ENCODE measurements around the gene LRGUK. TPM values are rescaled to one million over a fixed set of nuclear protein-coding genes. Genes with fewer than 3 reads are reported as not detected.

The LRGUK gene
- total and polyA plus RNA-seq, 2 donors (not counting 1 experiment from before 2014, with no cell fraction given), result 0.27 to 0.49 TPM

- Mint-ChIP-seq H3K9me3 (ENCODE audit: insufficient read depth) (no peaks in the 10 kb centered on the region), H3K27ac (no peak overlapping the region), H3K27me3 (peaks cover 10% of the 10 kb centered on the region), H3K4me1 (no peaks in the 10 kb centered on the region), H3K4me3 (no peak overlapping the region)
- Histone ChIP-seq H3K4me3 (ENCODE audit: control extremely low read depth in 1 of 5, extremely low read depth in 1 of 5, insufficient read depth in 1 of 5, low read depth in 2 of 5, low read length in 4 of 5) (no peak overlapping the region), H3K27me3 (replicated peaks in 1 of 4; ENCODE audit: control extremely low read depth in 1 of 4, control insufficient read depth in 3 of 4, insufficient read depth in 4 of 4, low read length in 3 of 4) (no peaks in the 10 kb centered on the region), H3K4me1 (ENCODE audit: control insufficient read depth in 2 of 2, insufficient read depth in 2 of 2, low read length in 2 of 2) (no peaks in the 10 kb centered on the region), H2AFZ (ENCODE audit: insufficient read depth, low read depth, low read length, poor library complexity, severe bottlenecking) (no peak overlapping the region), H3K36me3 (replicated peaks in 1 of 2; ENCODE audit: control extremely low read depth in 1 of 2, control insufficient read depth in 1 of 2, extremely low read depth in 1 of 2, insufficient read depth in 2 of 2, low read length in 1 of 2) (no peaks in the 10 kb centered on the region), H3K9me3 (ENCODE audit: control extremely low read depth in 1 of 3, control insufficient read depth in 2 of 3, insufficient read depth in 1 of 3, low read length in 2 of 3) (no peaks in the 10 kb centered on the region), H3K79me2 (ENCODE audit: control insufficient read depth, insufficient read depth, low read length) (no peaks in the 10 kb centered on the region), H4K20me1 (ENCODE audit: control insufficient read depth, insufficient read depth, low read length, poor library complexity, severe bottlenecking) (no peaks in the 10 kb centered on the region), H3K4me2 (replicated peaks; ENCODE audit: low read depth, low read length, poor library complexity, severe bottlenecking) (no peak overlapping the region), H3K9ac (ENCODE audit: low read length) (no peak overlapping the region), H3K27ac (ENCODE audit: low read length in 2 of 2) (no peak overlapping the region)
- intact Hi-C loops (cut with micrococcal nuclease), result no loop called here
- ChIA-PET POLR2A (no interaction called here), CTCF (interaction anchor here (1.2 to 3.4 kb wide), 2 partner anchors 10 to 14 kb away, joined by 4 to 11 read pairs; no protein-coding TSS in a partner anchor)
- ATAC-seq (ENCODE audit: low read depth) (no peak), DNase-seq (no peak)
- TF ChIP-seq CTCF (IDR thresholded peaks at IDR 0.05) (no peak), EZH2 (IDR thresholded peaks at IDR 0.05; ENCODE audit: borderline replicate concordance, insufficient read depth, low read depth, low read length, poor library complexity, severe bottlenecking) (no peak)
- WGBS (ENCODE audit: insufficient coverage), result no CpG with 5 or more reads among the region's 2 CpGs
Measured at GRCh38 chr7:134155206-134155605, 28.1 kb downstream of the LRGUK start.

- no peak overlapping the region for H3K9ac ChIP-seq (ENCODE audit: low read length)
- CTCF ChIA-PET, result interaction anchor here (3.4 kb wide), 1 partner anchor 15 kb away, joined by 11 read pairs; no protein-coding TSS in a partner anchor
- H3K36me3 ChIP-seq (replicated peaks in 1 of 2; ENCODE audit: control extremely low read depth in 1 of 2, control insufficient read depth in 1 of 2, extremely low read depth in 1 of 2, insufficient read depth in 2 of 2, low read length in 1 of 2), result no peaks in the 10 kb centered on the region
- no peaks in the 10 kb centered on the region for H3K4me1 ChIP-seq (ENCODE audit: control insufficient read depth in 2 of 2, insufficient read depth in 2 of 2, low read length in 2 of 2)
- H3K4me3 ChIP-seq (ENCODE audit: control extremely low read depth in 1 of 5, extremely low read depth in 1 of 5, insufficient read depth in 1 of 5, low read depth in 2 of 5, low read length in 4 of 5), result no peak overlapping the region
- intact Hi-C loops (cut with micrococcal nuclease), result no loop called here
- H3K79me2 ChIP-seq (ENCODE audit: control insufficient read depth, insufficient read depth, low read length), result no peaks in the 10 kb centered on the region
- ATAC-seq (ENCODE audit: low read depth) (no peak), DNase-seq (no peak)
- WGBS (ENCODE audit: insufficient coverage), result no CpG with 5 or more reads among the region's 5 CpGs
- TF ChIP-seq EZH2 (IDR thresholded peaks at IDR 0.05; ENCODE audit: borderline replicate concordance, insufficient read depth, low read depth, low read length, poor library complexity, severe bottlenecking) (no peak), CTCF (IDR thresholded peaks at IDR 0.05) (no peak)
- H3K27ac ChIP-seq (ENCODE audit: low read length in 2 of 2), result no peak overlapping the region
- Mint-ChIP-seq H3K27me3 (peaks cover 10% of the 10 kb centered on the region), H3K9me3 (ENCODE audit: insufficient read depth) (no peaks in the 10 kb centered on the region), H3K27ac (no peak overlapping the region), H3K4me3 (no peak overlapping the region), H3K4me1 (no peaks in the 10 kb centered on the region)
- no peak overlapping the region for H3K4me2 ChIP-seq (replicated peaks; ENCODE audit: low read depth, low read length, poor library complexity, severe bottlenecking)
- H2AFZ ChIP-seq (ENCODE audit: insufficient read depth, low read depth, low read length, poor library complexity, severe bottlenecking), result no peak overlapping the region
- no peaks in the 10 kb centered on the region for H3K27me3 ChIP-seq (replicated peaks in 1 of 4; ENCODE audit: control extremely low read depth in 1 of 4, control insufficient read depth in 3 of 4, insufficient read depth in 4 of 4, low read length in 3 of 4)
- H3K9me3 ChIP-seq (ENCODE audit: control extremely low read depth in 1 of 3, control insufficient read depth in 2 of 3, insufficient read depth in 1 of 3, low read length in 2 of 3), result no peaks in the 10 kb centered on the region
- POLR2A ChIA-PET, result no interaction called here
- no peaks in the 10 kb centered on the region for H4K20me1 ChIP-seq (ENCODE audit: control insufficient read depth, insufficient read depth, low read length, poor library complexity, severe bottlenecking)
Measured at GRCh38 chr7:134155871-134156270, 28.7 kb downstream of the LRGUK start.
